EL (cell line): Measurements from ENCODE around the gene TMTC1.
"Not testable (repeated sequence)": the region's sequence is repeated elsewhere in the genome, so short reads cannot be mapped to it uniquely, and the experiment has no call there.

Source experiments
- DNase-seq: peaks from one replicate; pipeline ENCODE4 v3.0.0-alpha.2; 2016

Gene TMTC1

GRCh38 chr12:29656762-29657538 is 126.8 kb downstream of the TMTC1 start:
- no peak for DNase-seq

- no peak for DNase-seq
Observed at GRCh38 chr12:29655861-29656260, 127.9 kb downstream of the TMTC1 start.

GRCh38 chr12:29653286-29653685 is 130.5 kb downstream of the TMTC1 start:
- no peak for DNase-seq

GRCh38 chr12:29650371-29650770 is 133.4 kb downstream of the TMTC1 start:
- no peak for DNase-seq

- no peak for DNase-seq
Observed at GRCh38 chr12:29649722-29650121, 134.0 kb downstream of the TMTC1 start.

GRCh38 chr12:29644536-29645162 is 139.1 kb downstream of the TMTC1 start:
- no peak for DNase-seq

- peak; percentile 4 for DNase-seq
Observed at GRCh38 chr12:29640589-29641345, 143.0 kb downstream of the TMTC1 start.

- DNase-seq: no peak
Observed at GRCh38 chr12:29639893-29640495, 143.7 kb downstream of the TMTC1 start.

GRCh38 chr12:29638528-29638927 is 145.2 kb downstream of the TMTC1 start:
- DNase-seq: no peak

- DNase-seq: no peak
Observed at GRCh38 chr12:29634057-29634456, 149.7 kb downstream of the TMTC1 start.

GRCh38 chr12:29630164-29630563 is 153.6 kb downstream of the TMTC1 start:
- not testable (repeated sequence) for DNase-seq

GRCh38 chr12:29627221-29627620 is 156.5 kb downstream of the TMTC1 start:
- no peak for DNase-seq

- no peak for DNase-seq
Observed at GRCh38 chr12:29625359-29625953, 158.3 kb downstream of the TMTC1 start.

- no peak for DNase-seq
Observed at GRCh38 chr12:29622251-29622650, 161.5 kb downstream of the TMTC1 start.

GRCh38 chr12:29620030-29620429 is 163.7 kb downstream of the TMTC1 start:
- DNase-seq: no peak

GRCh38 chr12:29617407-29617803 is 166.3 kb downstream of the TMTC1 start:
- no peak for DNase-seq

- DNase-seq: peak; percentile 36
Observed at GRCh38 chr12:29616664-29617406, 166.9 kb downstream of the TMTC1 start.

- no peak for DNase-seq
Observed at GRCh38 chr12:29614694-29615325, 168.9 kb downstream of the TMTC1 start.

- no peak for DNase-seq
Observed at GRCh38 chr12:29612912-29613311, 170.8 kb downstream of the TMTC1 start.

GRCh38 chr12:29611906-29612305 is 171.8 kb downstream of the TMTC1 start:
- peak; percentile 1 for DNase-seq

- DNase-seq: no peak
Observed at GRCh38 chr12:29610473-29611170, 173.1 kb downstream of the TMTC1 start.
